SK-N-SH (cell line): ENCODE measurements around the gene MGAT5. TPM values are rescaled to one million over a fixed set of nuclear protein-coding genes. Genes with fewer than 3 reads are reported as not detected.

ENCODE experiments used
- CTCF ChIA-PET: fragments of 300-600, 350-600 bp; formaldehyde crosslinking; extraction: SDS; loops from one replicate; lab custom pipeline; 2021; lab: Yijun Ruan, JAX
- POLR2A ChIA-PET: fragments of 350-600 bp; sonication (Branson Sonifier 250); formaldehyde crosslinking; extraction: SDS; loops from one replicate; lab custom pipeline; 2020; ENCODE audit warnings: antibody characterized with exemption, inconsistent platforms; lab: Yijun Ruan, JAX
- DNase-seq: peaks from one replicate; pipeline ENCODE4 v3.0.0; 2012
- H2AFZ ChIP-seq: fragments of 200-600 bp; sonication (generic); 2 replicates; pipeline ENCODE4 v1.8.1; 2016; ENCODE audit warnings: antibody characterized with exemption, mild to moderate bottlenecking, low read depth
- H3F3A ChIP-seq: fragments of 200-600 bp; sonication (generic); replicated peaks from 2 replicates; pipeline ENCODE3; 2016; ENCODE audit warnings: antibody characterized with exemption, mild to moderate bottlenecking; ENCODE audit not compliant: insufficient read depth
- H3K27ac ChIP-seq, 2 experiments: fragments of 200-500 bp in 1 of 2; fragments of 200-600 bp in 1 of 2; sonication (Bioruptor generic) in 1 of 2; sonication (generic), shearing (Covaris generic) in 1 of 2; 2 replicates each; pipeline versions ENCODE4 v1.5.1 to v1.6.1; 2014 to 2016; ENCODE audit warnings: low read depth in 2 of 2, inconsistent platforms in 1 of 2, low read length in 1 of 2, mild to moderate bottlenecking in 1 of 2, mixed read lengths in 1 of 2
- H3K27me3 ChIP-seq: fragments of 200-600 bp; sonication (generic), shearing (Covaris generic); 2 replicates; pipeline ENCODE4 v1.6.1; 2016; ENCODE audit warnings: mixed run types; ENCODE audit not compliant: insufficient read depth
- H3K36me3 ChIP-seq, 2 experiments: fragments of 200-500 bp in 1 of 2; fragments of 200-600 bp in 1 of 2; sonication (Bioruptor generic) in 1 of 2; sonication (generic) in 1 of 2; replicated peaks in 1 of 2; 2 replicates each; pipeline versions ENCODE3 to v1.5.1; 2014 to 2016; ENCODE audit warnings: low read length in 1 of 2, mild to moderate bottlenecking in 1 of 2; ENCODE audit not compliant: insufficient read depth in 2 of 2, control insufficient read depth in 1 of 2
- H3K4me1 ChIP-seq, 2 experiments: fragments of 200-500 bp in 1 of 2; fragments of 200-600 bp in 1 of 2; sonication (Bioruptor generic) in 1 of 2; sonication (generic), shearing (Covaris generic) in 1 of 2; 2 replicates each; pipeline versions ENCODE4 v1.5.1 to v1.6.1; 2014 to 2016; ENCODE audit warnings: low read depth in 1 of 2, low read length in 1 of 2, mixed run types in 1 of 2; ENCODE audit not compliant: insufficient read depth in 2 of 2, control insufficient read depth in 1 of 2
- H3K4me2 ChIP-seq: fragments of 200-600 bp; sonication (generic), shearing (Covaris generic); 2 replicates; pipeline ENCODE4 v1.6.1; 2017; ENCODE audit warnings: mixed run types
- H3K4me3 ChIP-seq, 2 experiments: fragments of 200-500 bp in 1 of 2; fragments of 200-600 bp in 1 of 2; sonication (Bioruptor generic) in 1 of 2; sonication (generic), shearing (Covaris generic) in 1 of 2; 2 replicates each; pipeline versions ENCODE4 v1.5.1 to v1.8.1; 2014 to 2016; ENCODE audit warnings: low read depth in 2 of 2, inconsistent platforms in 1 of 2, low read length in 1 of 2, mild to moderate bottlenecking in 1 of 2, mixed read lengths in 1 of 2, moderate library complexity in 1 of 2
- H3K79me2 ChIP-seq: fragments of 200-600 bp; sonication (generic); 2 replicates; pipeline ENCODE4 v1.8.1; 2017; ENCODE audit warnings: mild to moderate bottlenecking; ENCODE audit not compliant: insufficient read depth
- H3K9ac ChIP-seq: fragments of 200-600 bp; sonication (generic); 2 replicates; pipeline ENCODE4 v1.6.1; 2017; ENCODE audit warnings: mixed run types
- H3K9me2 ChIP-seq: fragments of 200-600 bp; sonication (generic); 2 replicates; pipeline ENCODE4 v1.6.1; 2017; ENCODE audit warnings: mixed run types
- H3K9me3 ChIP-seq: fragments of 200-600 bp; sonication (generic); 2 replicates; pipeline ENCODE4 v1.6.1; 2017; ENCODE audit warnings: mixed run types, mild to moderate bottlenecking, moderate library complexity
- H4K20me1 ChIP-seq: fragments of 200-600 bp; sonication (generic); 2 replicates; pipeline ENCODE4 v1.6.1; 2017; ENCODE audit warnings: mild to moderate bottlenecking, mixed run types; ENCODE audit not compliant: insufficient read depth
- CTCF ChIP-seq: fragments of 200-600 bp; sonication (generic); IDR thresholded peaks from 2 replicates; pipeline ENCODE4 v1.6.1; 2017; ENCODE audit warnings: antibody characterized with exemption, mild to moderate bottlenecking, moderate library complexity
- EP300 ChIP-seq, 2 experiments: IDR thresholded peaks; 2 replicates each; pipeline versions ENCODE4 v1.4.0 to v1.6.1; 2012; ENCODE audit warnings: borderline replicate concordance in 1 of 2, low read depth in 1 of 2, low read length in 1 of 2
- EZH2phosphoT487 ChIP-seq: fragments of 200-600 bp; sonication (generic); IDR thresholded peaks from 2 replicates; pipeline ENCODE4 v1.6.1; 2017; ENCODE audit warnings: low read depth, mixed run types, mild to moderate bottlenecking, antibody characterized with exemption, moderate library complexity, borderline replicate concordance
- FOXJ3 ChIP-seq: sonication (generic); formaldehyde crosslinking; IDR thresholded peaks from 2 replicates; pipeline ENCODE4 v1.5.1; 2020; ENCODE audit warnings: mild to moderate bottlenecking, missing genetic modification reagents
- RXRA ChIP-seq: IDR thresholded peaks from 2 replicates; pipeline ENCODE4 v1.4.0; 2012; ENCODE audit warnings: low read depth, mild to moderate bottlenecking, borderline replicate concordance
- SIN3A ChIP-seq: IDR thresholded peaks from 2 replicates; pipeline ENCODE4 v1.6.1; 2012; ENCODE audit warnings: low read depth, mild to moderate bottlenecking, low read length, moderate library complexity, borderline replicate concordance
- SMC3 ChIP-seq: IDR thresholded peaks from 2 replicates; pipeline ENCODE4 v1.6.1; 2012; ENCODE audit warnings: low read depth, low read length, improper control_type of control experiment
- YY1 ChIP-seq: IDR thresholded peaks from 2 replicates; pipeline ENCODE4 v1.4.0; 2012; ENCODE audit warnings: low read depth, mild to moderate bottlenecking
- WGBS: methylation state at CpG from one replicate; pipeline ENCODE4 v1.1.6; 2017; ENCODE audit warnings: low lambda C conversion rate; 5-methylcytosine and 5-hydroxymethylcytosine counted together
- polyA plus RNA-seq, 3 experiments: library from polyadenylated mRNA; depleted of rRNA; stranded (reverse); fragments of >200 nt; gene quantifications; 2 replicates each; pipeline ENCODE4 v1.2.3, GENCODE V29; 2012
- TF ChIP-seq, protein P1 (sequence below): fragments of 150-350 bp; IDR thresholded peaks from 2 replicates; pipeline ENCODE4 v1.6.1; 2017; ENCODE audit warnings: antibody characterized with exemption, low read length, low read depth, borderline replicate concordance
- TF ChIP-seq, protein P2 (sequence below): IDR thresholded peaks from 2 replicates; pipeline ENCODE4 v1.6.1; 2012; ENCODE audit warnings: mild to moderate bottlenecking, low read depth, low read length, moderate library complexity
- TF ChIP-seq, protein P3 (sequence below): IDR thresholded peaks from 2 replicates; pipeline ENCODE4 v1.4.0; 2012; ENCODE audit warnings: low read depth

The MGAT5 gene
- polyA plus RNA-seq, 1 of the 3 experiments (the other 2 are of a cell fraction): 18.2 TPM

- Histone ChIP-seq H3K4me2 (no peak overlapping the region), H3K9ac (no peak overlapping the region), H3K9me2 (no peaks in the 10 kb centered on the region), H4K20me1 (no peaks in the 10 kb centered on the region), H3K4me1 (peaks cover 0 to 14% of the 10 kb centered on the region in 2 experiments; a peak in 1 of 4 replicates), H2AFZ (no peak overlapping the region), H3F3A (no peaks in the 10 kb centered on the region), H3K27me3 (no peaks in the 10 kb centered on the region), H3K4me3 (no peak overlapping the region), H3K36me3 (no peaks in the 10 kb centered on the region), H3K79me2 (no peaks in the 10 kb centered on the region), H3K9me3 (no peaks in the 10 kb centered on the region)
- POLR2A ChIA-PET: no interaction called here
- 80% methylated on average over 9 of the region's 11 CpGs for WGBS
- DNase-seq: no peak
- TF ChIP-seq, protein P1, sequence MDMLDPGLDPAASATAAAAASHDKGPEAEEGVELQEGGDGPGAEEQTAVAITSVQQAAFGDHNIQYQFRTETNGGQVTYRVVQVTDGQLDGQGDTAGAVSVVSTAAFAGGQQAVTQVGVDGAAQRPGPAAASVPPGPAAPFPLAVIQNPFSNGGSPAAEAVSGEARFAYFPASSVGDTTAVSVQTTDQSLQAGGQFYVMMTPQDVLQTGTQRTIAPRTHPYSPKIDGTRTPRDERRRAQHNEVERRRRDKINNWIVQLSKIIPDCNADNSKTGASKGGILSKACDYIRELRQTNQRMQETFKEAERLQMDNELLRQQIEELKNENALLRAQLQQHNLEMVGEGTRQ: no peak
- TF ChIP-seq SIN3A: no peak
- no peak for TF ChIP-seq EZH2phosphoT487
- TF ChIP-seq YY1: no peak
- TF ChIP-seq SMC3: no peak
- TF ChIP-seq, protein P2, sequence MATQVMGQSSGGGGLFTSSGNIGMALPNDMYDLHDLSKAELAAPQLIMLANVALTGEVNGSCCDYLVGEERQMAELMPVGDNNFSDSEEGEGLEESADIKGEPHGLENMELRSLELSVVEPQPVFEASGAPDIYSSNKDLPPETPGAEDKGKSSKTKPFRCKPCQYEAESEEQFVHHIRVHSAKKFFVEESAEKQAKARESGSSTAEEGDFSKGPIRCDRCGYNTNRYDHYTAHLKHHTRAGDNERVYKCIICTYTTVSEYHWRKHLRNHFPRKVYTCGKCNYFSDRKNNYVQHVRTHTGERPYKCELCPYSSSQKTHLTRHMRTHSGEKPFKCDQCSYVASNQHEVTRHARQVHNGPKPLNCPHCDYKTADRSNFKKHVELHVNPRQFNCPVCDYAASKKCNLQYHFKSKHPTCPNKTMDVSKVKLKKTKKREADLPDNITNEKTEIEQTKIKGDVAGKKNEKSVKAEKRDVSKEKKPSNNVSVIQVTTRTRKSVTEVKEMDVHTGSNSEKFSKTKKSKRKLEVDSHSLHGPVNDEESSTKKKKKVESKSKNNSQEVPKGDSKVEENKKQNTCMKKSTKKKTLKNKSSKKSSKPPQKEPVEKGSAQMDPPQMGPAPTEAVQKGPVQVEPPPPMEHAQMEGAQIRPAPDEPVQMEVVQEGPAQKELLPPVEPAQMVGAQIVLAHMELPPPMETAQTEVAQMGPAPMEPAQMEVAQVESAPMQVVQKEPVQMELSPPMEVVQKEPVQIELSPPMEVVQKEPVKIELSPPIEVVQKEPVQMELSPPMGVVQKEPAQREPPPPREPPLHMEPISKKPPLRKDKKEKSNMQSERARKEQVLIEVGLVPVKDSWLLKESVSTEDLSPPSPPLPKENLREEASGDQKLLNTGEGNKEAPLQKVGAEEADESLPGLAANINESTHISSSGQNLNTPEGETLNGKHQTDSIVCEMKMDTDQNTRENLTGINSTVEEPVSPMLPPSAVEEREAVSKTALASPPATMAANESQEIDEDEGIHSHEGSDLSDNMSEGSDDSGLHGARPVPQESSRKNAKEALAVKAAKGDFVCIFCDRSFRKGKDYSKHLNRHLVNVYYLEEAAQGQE: no peak
- TF ChIP-seq, protein P3, sequence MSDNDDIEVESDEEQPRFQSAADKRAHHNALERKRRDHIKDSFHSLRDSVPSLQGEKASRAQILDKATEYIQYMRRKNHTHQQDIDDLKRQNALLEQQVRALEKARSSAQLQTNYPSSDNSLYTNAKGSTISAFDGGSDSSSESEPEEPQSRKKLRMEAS: no peak
- TF ChIP-seq CTCF: no peak
- TF ChIP-seq FOXJ3: no peak
- no peak for TF ChIP-seq EP300 (IDR thresholded peaks at IDR 0.05; ENCODE audit: borderline replicate concordance in 1 of 2, low read depth in 1 of 2, low read length in 1 of 2)
- no peak for TF ChIP-seq RXRA
- TF ChIP-seq, all 33 proteins: peak for 0
- H3K27ac ChIP-seq: no peak overlapping the region
- CTCF ChIA-PET: interaction anchor here (0.8 to 5.5 kb wide), 3 partner anchors 12 to 541 kb away, joined by 4 to 50 read pairs (median 5); no protein-coding TSS in a partner anchor
These were observed 209.2 kb downstream of the MGAT5 start for GRCh38 chr2:134462791-134463698.
